Neutrophil (primary cell): Measurements from ENCODE around the gene RALA.

ENCODE experiments used
- H3K27ac ChIP-seq: fragments of 200-600 bp; sonication (generic); 2 replicates; pipeline ENCODE4 v1.5.1; 2016; ENCODE audit warnings: mild to moderate bottlenecking, moderate library complexity
- H3K27me3 ChIP-seq: fragments of 200-600 bp; sonication (generic); 2 replicates; pipeline ENCODE4 v1.6.0; 2016; ENCODE audit warnings: mild to moderate bottlenecking
- H3K36me3 ChIP-seq: fragments of 200-600 bp; sonication (generic); 2 replicates; pipeline ENCODE4 v1.5.1; 2017
- H3K4me1 ChIP-seq, 2 experiments: fragments of 200-600 bp in 1 of 2; sonication (generic) in 1 of 2; 1 replicate in 1 of 2; 2 replicates in 1 of 2; pipeline versions ENCODE4 v1.5.1 to v1.6.1; 2013 to 2016; ENCODE audit warnings: low read depth in 1 of 2, low read length in 1 of 2, mild to moderate bottlenecking in 1 of 2, moderate library complexity in 1 of 2; ENCODE audit not compliant: control insufficient read depth in 1 of 2, insufficient read depth in 1 of 2
- H3K4me3 ChIP-seq, 2 experiments: fragments of 200-600 bp in 1 of 2; sonication (generic) in 1 of 2; 1 replicate in 1 of 2; 2 replicates in 1 of 2; pipeline ENCODE4 v1.5.1; 2013 to 2016; ENCODE audit warnings: low read depth in 1 of 2, low read length in 1 of 2, mild to moderate bottlenecking in 1 of 2, moderate library complexity in 1 of 2
- H3K9me3 ChIP-seq: fragments of 200-600 bp; sonication (generic); 2 replicates; pipeline ENCODE4 v1.5.1; 2016
- TF ChIP-seq, protein P1 (sequence below): fragments of 200-600 bp; sonication (generic); IDR thresholded peaks from 2 replicates; pipeline ENCODE4 v1.5.1; 2016; ENCODE audit warnings: antibody characterized with exemption

RALA gene

DNA sequence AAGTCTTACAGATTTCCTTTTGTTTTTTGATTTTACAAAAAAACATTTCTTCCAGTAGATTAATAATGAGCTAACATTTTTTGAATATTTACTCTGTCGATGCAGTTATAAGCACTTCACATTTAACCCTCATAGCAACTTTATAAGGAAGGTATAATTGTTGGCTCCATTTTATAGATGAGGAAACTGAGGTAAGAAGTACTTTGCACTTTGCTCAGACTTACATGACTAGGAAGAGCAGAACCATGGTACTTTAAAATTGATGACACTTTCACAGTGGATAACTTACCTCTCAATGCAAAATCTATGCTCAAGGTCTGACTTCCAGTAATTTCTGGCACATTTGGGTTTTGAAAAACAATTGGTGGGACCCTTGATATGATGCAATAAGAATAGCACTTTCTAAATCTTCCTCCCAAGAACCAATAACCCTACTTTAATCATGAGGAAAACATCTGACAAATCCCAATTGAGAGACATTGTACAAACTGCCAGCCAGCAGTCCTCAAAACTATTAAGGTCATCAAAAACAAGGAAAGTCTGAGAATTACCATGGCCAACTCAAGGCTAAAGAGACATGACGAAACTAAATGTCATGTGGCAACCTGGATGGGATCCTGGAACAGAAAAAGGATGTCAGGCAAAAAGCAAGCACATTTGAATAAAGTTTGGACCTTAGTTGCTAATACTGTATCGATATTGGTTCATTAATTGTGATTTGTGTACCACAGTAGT, 72.6 kb downstream of the RALA start:
- Histone ChIP-seq H3K9me3 (no peaks in the 10 kb centered on the region), H3K36me3 (peaks cover 23% of the 10 kb centered on the region), H3K27ac (no peak overlapping the region), H3K4me3 (no peak overlapping the region), H3K4me1 (peaks cover 2 to 7% of the 10 kb centered on the region in 2 experiments), H3K27me3 (no peaks in the 10 kb centered on the region)
- TF ChIP-seq, protein P1, sequence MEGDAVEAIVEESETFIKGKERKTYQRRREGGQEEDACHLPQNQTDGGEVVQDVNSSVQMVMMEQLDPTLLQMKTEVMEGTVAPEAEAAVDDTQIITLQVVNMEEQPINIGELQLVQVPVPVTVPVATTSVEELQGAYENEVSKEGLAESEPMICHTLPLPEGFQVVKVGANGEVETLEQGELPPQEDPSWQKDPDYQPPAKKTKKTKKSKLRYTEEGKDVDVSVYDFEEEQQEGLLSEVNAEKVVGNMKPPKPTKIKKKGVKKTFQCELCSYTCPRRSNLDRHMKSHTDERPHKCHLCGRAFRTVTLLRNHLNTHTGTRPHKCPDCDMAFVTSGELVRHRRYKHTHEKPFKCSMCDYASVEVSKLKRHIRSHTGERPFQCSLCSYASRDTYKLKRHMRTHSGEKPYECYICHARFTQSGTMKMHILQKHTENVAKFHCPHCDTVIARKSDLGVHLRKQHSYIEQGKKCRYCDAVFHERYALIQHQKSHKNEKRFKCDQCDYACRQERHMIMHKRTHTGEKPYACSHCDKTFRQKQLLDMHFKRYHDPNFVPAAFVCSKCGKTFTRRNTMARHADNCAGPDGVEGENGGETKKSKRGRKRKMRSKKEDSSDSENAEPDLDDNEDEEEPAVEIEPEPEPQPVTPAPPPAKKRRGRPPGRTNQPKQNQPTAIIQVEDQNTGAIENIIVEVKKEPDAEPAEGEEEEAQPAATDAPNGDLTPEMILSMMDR, result no peak

DNA sequence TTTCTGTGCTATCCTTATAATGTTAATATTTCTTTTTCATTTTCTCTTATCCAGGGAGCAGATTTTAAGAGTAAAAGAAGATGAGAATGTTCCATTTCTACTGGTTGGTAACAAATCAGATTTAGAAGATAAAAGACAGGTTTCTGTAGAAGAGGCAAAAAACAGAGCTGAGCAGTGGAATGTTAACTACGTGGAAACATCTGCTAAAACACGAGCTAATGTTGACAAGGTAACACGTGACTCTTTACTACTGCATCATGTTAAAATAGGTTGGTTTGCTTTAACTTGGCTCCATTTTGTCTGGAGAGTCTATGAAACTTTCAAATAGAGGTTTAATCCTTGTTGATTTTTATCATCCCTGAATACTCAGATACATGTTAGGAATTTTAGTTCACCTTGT, 73.3 kb downstream of the RALA start:
- Histone ChIP-seq H3K27me3 (no peaks in the 10 kb centered on the region), H3K4me3 (no peak overlapping the region), H3K4me1 (peaks cover 4 to 9% of the 10 kb centered on the region in 2 experiments), H3K9me3 (no peaks in the 10 kb centered on the region), H3K36me3 (peaks cover 23% of the 10 kb centered on the region), H3K27ac (no peak overlapping the region)
- TF ChIP-seq, protein P1, result no peak

DNA sequence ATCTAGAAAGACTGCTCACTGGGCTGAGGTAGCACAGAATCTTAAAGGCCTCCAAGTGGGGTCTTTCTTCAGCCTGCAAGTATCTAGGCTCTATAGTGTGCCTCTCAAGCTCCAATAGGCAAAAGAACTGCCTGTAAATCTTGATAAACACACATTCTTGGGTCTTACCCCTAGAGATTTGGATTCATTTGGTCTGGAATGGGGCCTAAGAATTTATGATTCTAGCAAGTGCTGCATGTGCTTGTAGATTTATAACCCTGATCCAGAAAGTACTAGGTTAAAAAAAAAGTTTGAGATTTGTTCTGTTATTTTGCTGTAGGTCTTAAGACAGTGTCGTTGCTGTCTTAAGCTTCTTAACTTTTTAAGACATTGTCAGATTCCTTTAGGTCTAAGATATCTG, 74.1 kb downstream of the RALA start:
- no peak overlapping the region for H3K27ac ChIP-seq
- H3K4me1 ChIP-seq, result peaks cover 4 to 9% of the 10 kb centered on the region in 2 experiments
- TF ChIP-seq, protein P1, result no peak
- no peaks in the 10 kb centered on the region for H3K27me3 ChIP-seq
- H3K4me3 ChIP-seq, result no peak overlapping the region
- H3K36me3 ChIP-seq, result peaks cover 22% of the 10 kb centered on the region
- H3K9me3 ChIP-seq, result no peaks in the 10 kb centered on the region

DNA sequence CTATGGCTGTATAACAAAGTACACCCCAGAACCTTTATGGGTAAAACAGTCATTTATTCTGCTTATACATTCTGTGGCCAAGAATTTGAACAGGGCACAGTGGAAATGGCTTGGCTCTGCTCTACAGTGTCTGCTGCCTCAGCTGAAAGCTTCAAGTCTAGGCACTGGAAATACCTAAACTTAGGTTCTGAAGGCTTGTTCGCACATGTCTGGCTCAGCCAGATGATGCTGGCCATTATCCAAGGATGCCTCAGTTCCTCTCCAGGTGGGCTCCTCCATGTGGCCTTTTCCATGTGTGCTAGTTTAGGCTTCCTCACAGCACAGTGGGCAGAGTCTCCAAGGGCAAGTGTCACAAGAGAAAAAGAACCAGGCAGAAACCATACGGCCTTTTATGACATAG, 76.8 kb downstream of the RALA start:
- TF ChIP-seq, protein P1, result no peak
- Histone ChIP-seq H3K36me3 (peaks cover 19% of the 10 kb centered on the region), H3K27ac (no peak overlapping the region), H3K4me1 (peaks cover 4 to 9% of the 10 kb centered on the region in 2 experiments), H3K9me3 (no peaks in the 10 kb centered on the region), H3K27me3 (no peaks in the 10 kb centered on the region), H3K4me3 (no peak overlapping the region)

DNA sequence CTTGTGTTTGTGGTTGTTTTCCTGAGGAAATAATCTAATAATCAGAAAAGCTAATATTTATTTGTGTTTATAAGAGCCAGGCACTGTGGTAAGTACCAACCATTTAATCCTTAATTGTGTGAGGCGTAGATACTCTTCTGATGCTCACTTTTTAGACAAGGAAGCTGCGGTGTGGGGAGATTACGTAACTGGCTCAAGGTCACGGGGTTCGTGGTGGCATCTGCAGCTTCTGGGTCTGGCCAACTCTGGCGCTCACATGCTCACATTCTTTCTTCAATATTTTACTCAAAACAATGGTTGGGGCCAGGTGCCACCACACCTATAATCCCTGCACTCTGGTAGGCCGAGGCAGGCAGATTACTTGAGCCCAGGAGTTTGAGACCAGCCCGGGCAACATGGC, 77.6 kb downstream of the RALA start:
- TF ChIP-seq, protein P1, result no peak
- no peak overlapping the region for H3K4me3 ChIP-seq
- H3K9me3 ChIP-seq, result no peaks in the 10 kb centered on the region
- H3K27me3 ChIP-seq, result no peaks in the 10 kb centered on the region
- H3K27ac ChIP-seq, result no peak overlapping the region
- peaks cover 4 to 9% of the 10 kb centered on the region in 2 experiments for H3K4me1 ChIP-seq
- H3K36me3 ChIP-seq, result peaks cover 19% of the 10 kb centered on the region
